Calu3 (cell line): ENCODE data around the gene CHD2. TPM values are rescaled to one million over a fixed set of nuclear protein-coding genes. Genes with fewer than 3 reads are reported as not detected.

Experiments used
- BruUV-seq: library from RNA; stranded (reverse); fragments of 400-500 nt; replicated peaks from 2 replicates; lab custom pipeline; 2021; lab: Mats Ljungman, UMichigan
- CTCF ChIA-PET: fragments of 300-600 bp; sonication (Branson Sonifier 250); formaldehyde crosslinking; loops from one replicate; lab custom pipeline; 2022; ENCODE audit warnings: antibody characterized with exemption; lab: Charles Lee
- DNase-seq: peaks from one replicate; pipeline ENCODE4 v3.0.0; 2022
- H3K27ac Mint-ChIP-seq: one replicate; pipeline ENCODE4 v1.8.0; 2022; ENCODE audit warnings: mixed read lengths; ENCODE audit not compliant: unreplicated experiment
- H3K27me3 Mint-ChIP-seq: one replicate; pipeline ENCODE4 v1.8.0; 2022; ENCODE audit warnings: mixed read lengths; ENCODE audit not compliant: unreplicated experiment
- H3K36me3 Mint-ChIP-seq: one replicate; pipeline ENCODE4 v1.8.0; 2022; ENCODE audit warnings: mild to moderate bottlenecking, moderate library complexity, mixed read lengths; ENCODE audit not compliant: insufficient read depth, unreplicated experiment
- H3K4me1 Mint-ChIP-seq: one replicate; pipeline ENCODE4 v1.8.0; 2022; ENCODE audit warnings: mild to moderate bottlenecking, low read depth, mixed read lengths; ENCODE audit not compliant: unreplicated experiment
- H3K4me3 Mint-ChIP-seq: one replicate; pipeline ENCODE4 v1.8.0; 2022; ENCODE audit warnings: mild to moderate bottlenecking, low read depth, moderate library complexity, mixed read lengths; ENCODE audit not compliant: unreplicated experiment
- H3K9me3 Mint-ChIP-seq: one replicate; pipeline ENCODE4 v1.8.0; 2022; ENCODE audit warnings: low read depth, mixed read lengths; ENCODE audit not compliant: unreplicated experiment
- intact Hi-C: fragments of 100-400 bp; cut with micrococcal nuclease; formaldehyde crosslinking; loops from one replicate; pipeline ENCODE4 v1.10.0; 2022; ENCODE audit not compliant: unreplicated experiment
- total RNA-seq: library from RNA; stranded (reverse); gene quantifications from 2 replicates; pipeline ENCODE4 v1.2.3, GENCODE V29; 2022
- TF ChIP-seq, protein P1 (sequence below): fragments of 200-600 bp; IDR thresholded peaks from one replicate; pipeline ENCODE4 v1.8.0; 2022; ENCODE audit warnings: antibody characterized with exemption; ENCODE audit not compliant: unreplicated experiment

CHD2 gene
- total RNA-seq, 1 experiment from 2014 or later: 140 TPM

DNA sequence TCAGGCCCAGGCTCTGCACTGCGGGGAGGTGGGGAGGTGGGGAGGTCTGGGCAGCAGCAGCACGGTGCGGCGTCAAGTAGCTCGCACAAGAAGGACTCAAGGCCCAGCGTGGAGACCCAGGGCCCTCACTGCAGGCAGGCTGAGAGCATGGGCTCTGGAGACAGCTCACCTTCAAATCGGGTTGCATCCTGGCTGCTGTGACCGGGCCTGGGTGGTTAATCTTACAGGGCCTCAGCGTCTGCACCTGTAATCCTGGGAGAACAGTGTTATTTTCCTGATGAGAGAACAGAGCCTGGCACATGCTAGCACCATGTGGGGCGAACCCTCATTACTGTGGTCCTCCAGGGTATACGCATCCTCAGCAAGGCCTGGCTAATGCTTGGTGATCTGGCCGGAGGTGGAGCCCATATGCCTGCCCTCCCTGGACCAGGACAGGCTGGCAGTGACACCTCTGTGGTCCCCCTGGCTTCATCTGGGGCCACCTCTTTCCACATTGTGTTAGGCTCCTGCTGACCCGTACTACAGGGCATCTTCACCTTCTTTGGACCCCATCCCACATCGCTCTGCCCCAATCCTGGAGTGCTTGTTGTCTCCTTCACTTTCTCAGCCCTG, 133.4 kb downstream of the CHD2 start:
- intact Hi-C loops: no loop called here
- no TSS peak for BruUV-seq
- Mint-ChIP-seq H3K9me3 (no peaks in the 10 kb centered on the region), H3K4me1 (peaks cover 23% of the 10 kb centered on the region), H3K36me3 (peaks cover 14% of the 10 kb centered on the region), H3K27ac (no peak overlapping the region), H3K4me3 (no peak overlapping the region), H3K27me3 (no peaks in the 10 kb centered on the region)
- no peak for DNase-seq
- CTCF ChIA-PET: interaction anchor here (0.6 to 5.6 kb wide), 3 partner anchors 202 to 1086 kb away, joined by 3 to 75 read pairs (median 5); no protein-coding TSS in a partner anchor
- TF ChIP-seq, protein P1, sequence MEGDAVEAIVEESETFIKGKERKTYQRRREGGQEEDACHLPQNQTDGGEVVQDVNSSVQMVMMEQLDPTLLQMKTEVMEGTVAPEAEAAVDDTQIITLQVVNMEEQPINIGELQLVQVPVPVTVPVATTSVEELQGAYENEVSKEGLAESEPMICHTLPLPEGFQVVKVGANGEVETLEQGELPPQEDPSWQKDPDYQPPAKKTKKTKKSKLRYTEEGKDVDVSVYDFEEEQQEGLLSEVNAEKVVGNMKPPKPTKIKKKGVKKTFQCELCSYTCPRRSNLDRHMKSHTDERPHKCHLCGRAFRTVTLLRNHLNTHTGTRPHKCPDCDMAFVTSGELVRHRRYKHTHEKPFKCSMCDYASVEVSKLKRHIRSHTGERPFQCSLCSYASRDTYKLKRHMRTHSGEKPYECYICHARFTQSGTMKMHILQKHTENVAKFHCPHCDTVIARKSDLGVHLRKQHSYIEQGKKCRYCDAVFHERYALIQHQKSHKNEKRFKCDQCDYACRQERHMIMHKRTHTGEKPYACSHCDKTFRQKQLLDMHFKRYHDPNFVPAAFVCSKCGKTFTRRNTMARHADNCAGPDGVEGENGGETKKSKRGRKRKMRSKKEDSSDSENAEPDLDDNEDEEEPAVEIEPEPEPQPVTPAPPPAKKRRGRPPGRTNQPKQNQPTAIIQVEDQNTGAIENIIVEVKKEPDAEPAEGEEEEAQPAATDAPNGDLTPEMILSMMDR: no peak

- intact Hi-C loops: no loop called here
- Mint-ChIP-seq H3K27me3 (peaks cover 1% of the 10 kb centered on the region), H3K4me3 (no peak overlapping the region), H3K9me3 (no peaks in the 10 kb centered on the region), H3K4me1 (peaks cover 20% of the 10 kb centered on the region), H3K36me3 (peaks cover 6% of the 10 kb centered on the region), H3K27ac (no peak overlapping the region)
- DNase-seq: no peak
- BruUV-seq: no TSS peak
- TF ChIP-seq, protein P1: no peak
- CTCF ChIA-PET: interaction anchor here (0.5 kb wide), 1 partner anchor 316 kb away, joined by 5 read pairs; no protein-coding TSS in a partner anchor
These were observed 134.4 kb downstream of the CHD2 start for GRCh38 chr15:93034512-93034911.

GRCh38 chr15:93035092-93035915, 135.2 kb downstream of the CHD2 start:
- BruUV-seq: no TSS peak
- H3K27me3 Mint-ChIP-seq: peaks cover 9% of the 10 kb centered on the region
- CTCF ChIA-PET: interaction anchor here (0.5 to 1.8 kb wide), 5 partner anchors 52 to 1084 kb away, joined by 3 to 21 read pairs (median 3); no protein-coding TSS in a partner anchor
- no peak for DNase-seq
- no peaks in the 10 kb centered on the region for H3K9me3 Mint-ChIP-seq
- H3K27ac Mint-ChIP-seq: no peak overlapping the region
- peaks cover 4% of the 10 kb centered on the region for H3K36me3 Mint-ChIP-seq
- intact Hi-C loops: loop anchor here (5.0 kb wide), 1 partner anchor 942 kb away; no protein-coding TSS in a partner anchor
- TF ChIP-seq, protein P1: no peak
- no peak overlapping the region for H3K4me3 Mint-ChIP-seq
- H3K4me1 Mint-ChIP-seq: peaks cover 12% of the 10 kb centered on the region

DNA sequence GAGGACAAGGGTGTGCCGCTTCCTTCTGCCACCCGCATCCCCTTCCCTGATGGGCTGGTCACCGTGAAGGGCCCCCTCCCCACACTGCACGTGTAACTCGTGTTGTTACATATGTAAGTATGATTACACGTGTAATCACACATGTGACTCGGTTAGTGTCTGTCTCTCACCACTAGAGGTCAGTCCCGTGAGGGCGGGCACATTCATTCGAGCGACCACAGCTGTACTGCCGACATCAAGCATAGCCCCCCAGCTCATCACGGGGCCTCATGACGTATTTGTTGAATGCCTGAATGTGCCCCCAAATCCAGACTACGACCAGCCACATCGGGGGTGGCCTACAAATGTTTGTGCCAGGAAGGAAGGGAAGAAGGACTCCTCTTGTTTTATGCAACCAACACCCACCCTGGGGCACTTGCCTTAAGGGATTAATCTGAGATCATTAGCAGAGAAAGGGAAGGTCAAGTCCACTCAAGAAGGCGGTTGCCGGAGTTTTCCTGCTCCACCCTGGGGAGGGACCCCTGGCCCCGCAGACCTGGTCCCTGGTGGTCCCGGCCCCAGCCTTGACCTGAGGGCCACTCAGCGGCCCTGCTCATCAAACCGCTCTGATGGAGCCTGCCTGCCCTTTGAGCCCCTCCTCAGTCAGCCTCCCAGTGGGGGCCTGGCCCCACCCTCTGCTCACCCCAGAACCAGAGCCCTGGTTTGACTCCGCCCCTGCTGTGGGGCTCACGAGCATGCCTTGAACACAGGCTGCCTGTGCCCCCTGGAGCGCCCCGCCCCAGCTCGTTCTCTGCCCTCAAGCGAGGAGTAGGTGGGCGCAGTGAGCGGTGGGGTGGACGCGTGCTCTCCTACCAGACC, 136.1 kb downstream of the CHD2 start:
- peaks cover 18% of the 10 kb centered on the region for H3K27me3 Mint-ChIP-seq
- intact Hi-C loops: loop anchor here (5.0 kb wide), 1 partner anchor 941 kb away; no protein-coding TSS in a partner anchor
- no TSS peak for BruUV-seq
- H3K4me3 Mint-ChIP-seq: no peak overlapping the region
- no peaks in the 10 kb centered on the region for H3K9me3 Mint-ChIP-seq
- CTCF ChIA-PET: interaction anchor here (0.6 to 1.8 kb wide), 5 partner anchors 24 to 1084 kb away, joined by 3 to 21 read pairs (median 5); no protein-coding TSS in a partner anchor
- peak; percentile 63 for DNase-seq
- peaks cover 4% of the 10 kb centered on the region for H3K36me3 Mint-ChIP-seq
- TF ChIP-seq, protein P1: peak; percentile 81
- H3K27ac Mint-ChIP-seq: no peak overlapping the region
- H3K4me1 Mint-ChIP-seq: peaks cover 5% of the 10 kb centered on the region
